OCI-M2 (cell line): Measurements from ENCODE around the gene SLC9A9.
"Not testable (repeated sequence)": the region's sequence is repeated elsewhere in the genome, so short reads cannot be mapped to it uniquely, and the experiment has no call there.

Experiments
- DNase-seq: peaks from one replicate; lab custom pipeline; 2025; ENCODE audit not compliant: unreplicated experiment; lab: John Stamatoyannopoulos, UW

The SLC9A9 gene

GRCh38 chr3:143472731-143473523, 375.3 kb downstream of the SLC9A9 start:
- no peak for DNase-seq

- no peak for DNase-seq
Measured at GRCh38 chr3:143471705-143472104, 376.6 kb downstream of the SLC9A9 start.

- no peak for DNase-seq
Measured at GRCh38 chr3:143469159-143469558, 379.1 kb downstream of the SLC9A9 start.

GRCh38 chr3:143465666-143466065, 382.6 kb downstream of the SLC9A9 start:
- DNase-seq, result no peak

- no peak for DNase-seq
Measured at GRCh38 chr3:143464850-143465249, 383.4 kb downstream of the SLC9A9 start.

GRCh38 chr3:143455480-143455879, 392.8 kb downstream of the SLC9A9 start:
- DNase-seq, result no peak

GRCh38 chr3:143450632-143451031, 397.6 kb downstream of the SLC9A9 start:
- no peak for DNase-seq

GRCh38 chr3:143447491-143447890, 400.8 kb downstream of the SLC9A9 start:
- DNase-seq, result no peak

GRCh38 chr3:143445118-143445517, 403.1 kb downstream of the SLC9A9 start:
- no peak for DNase-seq

- no peak for DNase-seq
Measured at GRCh38 chr3:143443851-143444331, 404.4 kb downstream of the SLC9A9 start.

GRCh38 chr3:143442814-143443447, 405.3 kb downstream of the SLC9A9 start:
- no peak for DNase-seq

GRCh38 chr3:143441516-143442171, 406.6 kb downstream of the SLC9A9 start:
- DNase-seq, result no peak

GRCh38 chr3:143439817-143440216, 408.5 kb downstream of the SLC9A9 start:
- no peak for DNase-seq

GRCh38 chr3:143437405-143437804, 410.9 kb downstream of the SLC9A9 start:
- DNase-seq, result no peak

- DNase-seq, result no peak
Measured at GRCh38 chr3:143436231-143436930, 411.9 kb downstream of the SLC9A9 start.

- no peak for DNase-seq
Measured at GRCh38 chr3:143433787-143434378, 414.4 kb downstream of the SLC9A9 start.

- not testable (repeated sequence) for DNase-seq
Measured at GRCh38 chr3:143431298-143431697, 417.0 kb downstream of the SLC9A9 start.

- no peak for DNase-seq
Measured at GRCh38 chr3:143430568-143430967, 417.7 kb downstream of the SLC9A9 start.

GRCh38 chr3:143429628-143430514, 418.4 kb downstream of the SLC9A9 start:
- DNase-seq, result no peak

- DNase-seq, result no peak
Measured at GRCh38 chr3:143428294-143428693, 420.0 kb downstream of the SLC9A9 start.
